ENCODE data around the gene PBX1.

PBX1 gene

GRCh38 chr1:164880199-164880598 lies 321.2 kb downstream of the PBX1 start:
- Histone ChIP-seq H3K27ac (ENCODE audit: low read length) (no peak overlapping the region), H3K27me3 (ENCODE audit: low read depth, low read length) (no peaks in the 10 kb centered on the region), H3K4me2 (ENCODE audit: low read length) (no peak overlapping the region), H3K36me3 (replicated peaks; ENCODE audit: low read depth, low read length) (no peaks in the 10 kb centered on the region), H4K20me1 (ENCODE audit: insufficient read depth, low read length) (no peaks in the 10 kb centered on the region), H3K9ac (ENCODE audit: low read length) (no peak overlapping the region), H3K79me2 (ENCODE audit: low read length) (no peaks in the 10 kb centered on the region), H2AFZ (ENCODE audit: low read depth, low read length) (no peak overlapping the region), H3K9me3 (ENCODE audit: insufficient read depth, low read length) (no peaks in the 10 kb centered on the region), H3K4me3 (ENCODE audit: low read length) (no peak overlapping the region), H3K4me1 (ENCODE audit: low read length) (no peaks in the 10 kb centered on the region)
- TF ChIP-seq EZH2phosphoT487 (IDR thresholded peaks at IDR 0.05; ENCODE audit: low read depth) = no peak
- TF ChIP-seq, protein P1, sequence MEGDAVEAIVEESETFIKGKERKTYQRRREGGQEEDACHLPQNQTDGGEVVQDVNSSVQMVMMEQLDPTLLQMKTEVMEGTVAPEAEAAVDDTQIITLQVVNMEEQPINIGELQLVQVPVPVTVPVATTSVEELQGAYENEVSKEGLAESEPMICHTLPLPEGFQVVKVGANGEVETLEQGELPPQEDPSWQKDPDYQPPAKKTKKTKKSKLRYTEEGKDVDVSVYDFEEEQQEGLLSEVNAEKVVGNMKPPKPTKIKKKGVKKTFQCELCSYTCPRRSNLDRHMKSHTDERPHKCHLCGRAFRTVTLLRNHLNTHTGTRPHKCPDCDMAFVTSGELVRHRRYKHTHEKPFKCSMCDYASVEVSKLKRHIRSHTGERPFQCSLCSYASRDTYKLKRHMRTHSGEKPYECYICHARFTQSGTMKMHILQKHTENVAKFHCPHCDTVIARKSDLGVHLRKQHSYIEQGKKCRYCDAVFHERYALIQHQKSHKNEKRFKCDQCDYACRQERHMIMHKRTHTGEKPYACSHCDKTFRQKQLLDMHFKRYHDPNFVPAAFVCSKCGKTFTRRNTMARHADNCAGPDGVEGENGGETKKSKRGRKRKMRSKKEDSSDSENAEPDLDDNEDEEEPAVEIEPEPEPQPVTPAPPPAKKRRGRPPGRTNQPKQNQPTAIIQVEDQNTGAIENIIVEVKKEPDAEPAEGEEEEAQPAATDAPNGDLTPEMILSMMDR (IDR thresholded peaks at IDR 0.05; ENCODE audit: low read depth, low read length) = no peak

DNA sequence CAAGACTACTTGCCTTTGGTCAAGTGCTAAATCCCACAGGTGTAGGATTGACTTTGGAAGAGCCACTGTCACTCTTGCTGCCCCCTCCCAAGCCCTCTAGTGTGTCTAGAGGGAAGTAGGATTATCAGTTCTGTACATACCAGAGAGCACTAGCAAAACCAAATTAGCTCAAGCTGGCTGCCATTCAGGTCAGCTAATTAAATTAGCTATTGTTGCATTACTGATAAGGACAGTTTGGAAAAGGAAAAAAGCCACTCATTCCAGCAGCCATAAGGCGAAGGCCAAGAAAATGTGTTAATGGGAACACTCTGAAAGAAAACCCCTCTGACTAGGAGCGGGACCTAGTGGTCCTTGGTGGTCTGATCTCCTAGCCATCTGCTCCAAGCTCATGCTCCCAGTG lies 321.7 kb downstream of the PBX1 start:
- no peak overlapping the region for H3K9ac ChIP-seq (ENCODE audit: low read length)
- no peaks in the 10 kb centered on the region for H3K36me3 ChIP-seq (replicated peaks; ENCODE audit: low read depth, low read length)
- H3K4me3 ChIP-seq (ENCODE audit: low read length) = no peak overlapping the region
- no peaks in the 10 kb centered on the region for H3K9me3 ChIP-seq (ENCODE audit: insufficient read depth, low read length)
- no peaks in the 10 kb centered on the region for H3K79me2 ChIP-seq (ENCODE audit: low read length)
- no peaks in the 10 kb centered on the region for H3K4me1 ChIP-seq (ENCODE audit: low read length)
- H3K27ac ChIP-seq (ENCODE audit: low read length) = no peak overlapping the region
- H3K4me2 ChIP-seq (ENCODE audit: low read length) = no peak overlapping the region
- no peaks in the 10 kb centered on the region for H3K27me3 ChIP-seq (ENCODE audit: low read depth, low read length)
- H2AFZ ChIP-seq (ENCODE audit: low read depth, low read length) = no peak overlapping the region
- H4K20me1 ChIP-seq (ENCODE audit: insufficient read depth, low read length) = no peaks in the 10 kb centered on the region
- TF ChIP-seq, protein P1 (IDR thresholded peaks at IDR 0.05; ENCODE audit: low read depth, low read length) = no peak
- TF ChIP-seq EZH2phosphoT487 (IDR thresholded peaks at IDR 0.05; ENCODE audit: low read depth) = no peak

GRCh38 chr1:164885311-164885710 lies 326.3 kb downstream of the PBX1 start:
- Histone ChIP-seq H3K9me3 (ENCODE audit: insufficient read depth, low read length) (no peaks in the 10 kb centered on the region), H3K36me3 (replicated peaks; ENCODE audit: low read depth, low read length) (no peaks in the 10 kb centered on the region), H3K4me1 (ENCODE audit: low read length) (no peaks in the 10 kb centered on the region), H3K27ac (ENCODE audit: low read length) (no peak overlapping the region), H3K9ac (ENCODE audit: low read length) (no peak overlapping the region), H3K27me3 (ENCODE audit: low read depth, low read length) (no peaks in the 10 kb centered on the region), H2AFZ (ENCODE audit: low read depth, low read length) (no peak overlapping the region), H4K20me1 (ENCODE audit: insufficient read depth, low read length) (no peaks in the 10 kb centered on the region; the same call in 1 of the 2 replicates), H3K79me2 (ENCODE audit: low read length) (no peaks in the 10 kb centered on the region), H3K4me2 (ENCODE audit: low read length) (no peak overlapping the region), H3K4me3 (ENCODE audit: low read length) (no peak overlapping the region)
- TF ChIP-seq, protein P1 (IDR thresholded peaks at IDR 0.05; ENCODE audit: low read depth, low read length) = no peak
- TF ChIP-seq EZH2phosphoT487 (IDR thresholded peaks at IDR 0.05; ENCODE audit: low read depth) = no peak

GRCh38 chr1:164886101-164886500 lies 327.1 kb downstream of the PBX1 start:
- H3K27ac ChIP-seq (ENCODE audit: low read length) = no peak overlapping the region
- no peaks in the 10 kb centered on the region for H3K79me2 ChIP-seq (ENCODE audit: low read length)
- no peak overlapping the region for H3K4me2 ChIP-seq (ENCODE audit: low read length)
- H3K9me3 ChIP-seq (ENCODE audit: insufficient read depth, low read length) = no peaks in the 10 kb centered on the region
- TF ChIP-seq, protein P1 (IDR thresholded peaks at IDR 0.05; ENCODE audit: low read depth, low read length) = no peak
- TF ChIP-seq EZH2phosphoT487 (IDR thresholded peaks at IDR 0.05; ENCODE audit: low read depth) = no peak
- no peaks in the 10 kb centered on the region for H3K27me3 ChIP-seq (ENCODE audit: low read depth, low read length)
- no peak overlapping the region for H3K9ac ChIP-seq (ENCODE audit: low read length)
- H2AFZ ChIP-seq (ENCODE audit: low read depth, low read length) = no peak overlapping the region
- no peaks in the 10 kb centered on the region for H3K36me3 ChIP-seq (replicated peaks; ENCODE audit: low read depth, low read length)
- H3K4me3 ChIP-seq (ENCODE audit: low read length) = no peak overlapping the region
- H4K20me1 ChIP-seq (ENCODE audit: insufficient read depth, low read length) = no peaks in the 10 kb centered on the region; the same call in 1 of the 2 replicates
- no peaks in the 10 kb centered on the region for H3K4me1 ChIP-seq (ENCODE audit: low read length)

Data from OCI-LY3 (cell line).